Activated CD4-positive, alpha-beta T cell treated with anti-CD3 and anti-CD28 coated beads for 36 hours (primary cell): Measurements from ENCODE around the gene DSEL. TPM values are rescaled to one million over a fixed set of nuclear protein-coding genes. Genes with fewer than 3 reads are reported as not detected.
A peak's percentile ranks its signal among the peaks of the same experiment; 100 is the strongest.

Experiments used
- ATAC-seq: fragments of 200-7000 bp; cut with Tn5 transposase; one replicate; pipeline ENCODE4 v1.10.0; 2021; ENCODE audit warnings: mild to moderate bottlenecking, moderate library complexity
- CTCF ChIA-PET: fragments of 350-600 bp; sonication (Branson Sonifier 250); formaldehyde crosslinking; loops from one replicate; lab custom pipeline; 2021; ENCODE audit warnings: antibody characterized with exemption; lab: Charles Lee
- POLR2A ChIA-PET: fragments of 350-600 bp; sonication (Branson Sonifier 250); formaldehyde crosslinking; loops from one replicate; lab custom pipeline; 2021; ENCODE audit warnings: antibody characterized with exemption, inconsistent platforms; lab: Charles Lee
- DNase-seq: peaks from one replicate; pipeline ENCODE4 v3.0.0-alpha.2; 2020
- H3K27ac Mint-ChIP-seq: one replicate; pipeline ENCODE4 v1.8.0; 2021; ENCODE audit warnings: mixed read lengths
- H3K27me3 Mint-ChIP-seq: one replicate; pipeline ENCODE4 v1.8.0; 2021; ENCODE audit warnings: mixed read lengths
- H3K36me3 Mint-ChIP-seq: one replicate; pipeline ENCODE4 v1.8.0; 2021; ENCODE audit warnings: low read depth, mixed read lengths
- H3K4me1 Mint-ChIP-seq: one replicate; pipeline ENCODE4 v1.8.0; 2021; ENCODE audit warnings: mixed read lengths
- H3K4me3 Mint-ChIP-seq: one replicate; pipeline ENCODE4 v1.8.0; 2021; ENCODE audit warnings: mild to moderate bottlenecking, moderate library complexity, mixed read lengths
- H3K9me3 Mint-ChIP-seq: one replicate; pipeline ENCODE4 v1.8.0; 2021; ENCODE audit warnings: low read depth, mixed read lengths
- intact Hi-C, 2 experiments: fragments of 100-400 bp; cut with DNase I in 1 of 2; cut with micrococcal nuclease in 1 of 2; formaldehyde crosslinking; loops; one replicate each; pipeline versions ENCODE4 v1.14.2 to v1.15.1; 2022 to 2024; cut with DNase I, micrococcal nuclease
- total RNA-seq, 2 experiments: library from RNA; stranded (reverse); gene quantifications; one replicate each; pipeline ENCODE4 v1.2.3, GENCODE V29; 2021

DSEL gene
- total RNA-seq, result under 1 TPM; 0.04 to 0.09 TPM

GRCh38 chr18:67516539-67517443 is at the start of gene DSEL:
DSEL (minus strand) TSS chr18:67516720; CDS start chr18:67514608, 2,112 bp downstream.
- POLR2A ChIA-PET, result no interaction called here
- intact Hi-C loops, result loop anchor here (1.0 to 10.0 kb wide), 5 partner anchors 154 to 1199 kb away; partner anchors contain the start of gene TMX3 (in 2 of the 2)
- H3K9me3 Mint-ChIP-seq, result no peaks in the 10 kb centered on the region
- H3K4me1 Mint-ChIP-seq, result peaks cover 16% of the 10 kb centered on the region
- ATAC-seq (peak; percentile 99), DNase-seq (peak; percentile 99)
- peak within 1 kb of the TSS; percentile 90 for H3K4me3 Mint-ChIP-seq
- H3K27me3 Mint-ChIP-seq, result peaks cover 17% of the 10 kb centered on the region
- H3K27ac Mint-ChIP-seq, result peak within 1 kb of the TSS; percentile 63
- no peaks in the 10 kb centered on the region for H3K36me3 Mint-ChIP-seq
- CTCF ChIA-PET, result interaction anchor here (0.7 to 1.3 kb wide), 3 partner anchors 8 to 13 kb away, joined by 3 read pairs; no protein-coding TSS in a partner anchor

DNA sequence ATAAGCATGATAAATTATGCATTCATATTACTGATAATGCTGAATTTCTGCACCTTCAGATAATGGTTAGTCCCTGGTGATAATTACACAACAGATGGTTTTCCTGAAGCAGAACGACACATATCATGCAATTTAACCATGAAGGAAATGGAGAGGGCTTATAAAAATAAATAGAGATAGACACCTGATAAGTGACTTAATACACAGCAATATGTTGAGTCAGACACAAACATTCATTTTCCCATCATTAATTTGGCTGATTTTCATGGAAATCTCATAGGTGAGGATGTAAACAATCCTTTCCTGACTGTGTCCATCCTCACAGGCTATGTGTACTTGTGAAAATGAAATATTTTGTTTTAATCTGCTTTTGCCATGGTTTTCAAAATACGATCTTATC is 36.9 kb upstream of the DSEL start:
- no peak for ATAC-seq
- CTCF ChIA-PET, result no interaction called here

GRCh38 chr18:67550872-67551520 is 34.5 kb upstream of the DSEL start:
- Mint-ChIP-seq H3K9me3 (no peaks in the 10 kb centered on the region), H3K27ac (no peak overlapping the region), H3K36me3 (no peaks in the 10 kb centered on the region), H3K4me1 (no peaks in the 10 kb centered on the region), H3K4me3 (no peak overlapping the region), H3K27me3 (no peaks in the 10 kb centered on the region)
- no peak for DNase-seq
- no peak for ATAC-seq
- POLR2A ChIA-PET, result no interaction called here
- CTCF ChIA-PET, result interaction anchor here (0.6 kb wide), 1 partner anchor 482 kb away, joined by 4 read pairs; no protein-coding TSS in a partner anchor
- intact Hi-C loops, result no loop called here

More for the DNA sequence above, 36.9 kb upstream of the DSEL start:
- Mint-ChIP-seq H3K36me3 (no peaks in the 10 kb centered on the region), H3K4me1 (no peaks in the 10 kb centered on the region), H3K9me3 (no peaks in the 10 kb centered on the region), H3K27ac (no peak overlapping the region), H3K27me3 (peaks cover 3% of the 10 kb centered on the region), H3K4me3 (no peak overlapping the region)
- POLR2A ChIA-PET, result no interaction called here
- intact Hi-C loops, result no loop called here
- DNase-seq, result no peak

GRCh38 chr18:67549946-67550345 is 33.4 kb upstream of the DSEL start:
- no peak overlapping the region for H3K4me3 Mint-ChIP-seq
- H3K9me3 Mint-ChIP-seq, result no peaks in the 10 kb centered on the region
- no peaks in the 10 kb centered on the region for H3K27me3 Mint-ChIP-seq
- POLR2A ChIA-PET, result no interaction called here
- no peak for DNase-seq
- no peak for ATAC-seq
- H3K4me1 Mint-ChIP-seq, result no peaks in the 10 kb centered on the region
- no peak overlapping the region for H3K27ac Mint-ChIP-seq
- CTCF ChIA-PET, result no interaction called here
- H3K36me3 Mint-ChIP-seq, result no peaks in the 10 kb centered on the region
- intact Hi-C loops, result no loop called here

GRCh38 chr18:67545681-67546080 is 29.2 kb upstream of the DSEL start:
- intact Hi-C loops, result no loop called here
- no peak for ATAC-seq
- POLR2A ChIA-PET, result no interaction called here

GRCh38 chr18:67540559-67540958 is 24.0 kb upstream of the DSEL start:
- DNase-seq, result no peak

More at GRCh38 chr18:67545681-67546080, 29.2 kb upstream of the DSEL start:
- Mint-ChIP-seq H3K36me3 (no peaks in the 10 kb centered on the region), H3K4me3 (no peak overlapping the region), H3K27ac (no peak overlapping the region), H3K4me1 (no peaks in the 10 kb centered on the region), H3K9me3 (no peaks in the 10 kb centered on the region), H3K27me3 (peaks cover 3% of the 10 kb centered on the region)
- CTCF ChIA-PET, result no interaction called here
- no peak for DNase-seq

GRCh38 chr18:67531929-67532328 is 15.4 kb upstream of the DSEL start:
- ChIA-PET POLR2A (no interaction called here), CTCF (no interaction called here)
- H3K36me3 Mint-ChIP-seq, result no peaks in the 10 kb centered on the region
- H3K9me3 Mint-ChIP-seq, result no peaks in the 10 kb centered on the region
- no peak overlapping the region for H3K4me3 Mint-ChIP-seq
- H3K27ac Mint-ChIP-seq, result no peak overlapping the region
- ATAC-seq (no peak), DNase-seq (no peak)
- intact Hi-C loops, result no loop called here
- H3K27me3 Mint-ChIP-seq, result peaks cover 11% of the 10 kb centered on the region
- no peaks in the 10 kb centered on the region for H3K4me1 Mint-ChIP-seq

More at GRCh38 chr18:67540559-67540958, 24.0 kb upstream of the DSEL start:
- ATAC-seq, result no peak
- POLR2A ChIA-PET, result no interaction called here
- CTCF ChIA-PET, result no interaction called here
- Mint-ChIP-seq H3K27ac (no peak overlapping the region), H3K27me3 (peaks cover 3% of the 10 kb centered on the region), H3K36me3 (no peaks in the 10 kb centered on the region), H3K9me3 (no peaks in the 10 kb centered on the region), H3K4me3 (no peak overlapping the region), H3K4me1 (no peaks in the 10 kb centered on the region)
- intact Hi-C loops, result no loop called here

- intact Hi-C loops, result no loop called here
- no peak for DNase-seq
- Mint-ChIP-seq H3K36me3 (no peaks in the 10 kb centered on the region), H3K4me3 (no peak overlapping the region), H3K27me3 (peaks cover 10% of the 10 kb centered on the region), H3K4me1 (no peaks in the 10 kb centered on the region), H3K27ac (no peak overlapping the region), H3K9me3 (no peaks in the 10 kb centered on the region)
- ChIA-PET POLR2A (no interaction called here), CTCF (interaction anchor here (0.6 to 1.3 kb wide), 2 partner anchors 9 to 172 kb away, joined by 3 read pairs; partner anchors contain the start of gene DSEL)
- ATAC-seq, result no peak
These were observed 9.0 kb upstream of the DSEL start for GRCh38 chr18:67525328-67526099.

DNA sequence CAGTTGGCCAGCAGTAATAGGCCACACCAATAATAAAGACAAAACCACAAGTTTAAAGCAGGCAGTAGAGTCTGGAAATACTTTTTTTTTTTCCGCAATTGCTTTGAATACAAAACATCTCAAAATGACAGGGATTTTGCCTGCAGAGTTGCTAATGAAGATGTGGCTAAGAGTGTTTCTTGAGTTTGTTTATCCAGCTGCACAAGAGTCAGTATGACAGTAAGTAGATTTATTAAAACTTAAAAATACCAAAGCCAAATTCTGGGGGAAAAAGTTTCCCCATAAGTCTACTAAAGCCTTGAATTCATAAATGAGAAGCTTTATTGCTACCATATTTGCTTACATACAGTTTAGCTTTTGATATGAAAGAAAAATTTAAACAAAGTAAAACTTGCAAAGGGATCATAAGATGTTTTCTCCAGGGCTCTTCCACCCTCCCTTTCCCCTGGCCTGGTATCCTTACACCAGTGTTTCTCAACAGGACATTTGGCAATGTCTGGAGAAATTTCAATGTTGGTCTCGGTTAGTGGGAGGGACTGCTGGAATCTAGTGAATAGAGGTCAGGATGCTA is 3.9 kb upstream of the DSEL start:
- POLR2A ChIA-PET, result no interaction called here

DNA sequence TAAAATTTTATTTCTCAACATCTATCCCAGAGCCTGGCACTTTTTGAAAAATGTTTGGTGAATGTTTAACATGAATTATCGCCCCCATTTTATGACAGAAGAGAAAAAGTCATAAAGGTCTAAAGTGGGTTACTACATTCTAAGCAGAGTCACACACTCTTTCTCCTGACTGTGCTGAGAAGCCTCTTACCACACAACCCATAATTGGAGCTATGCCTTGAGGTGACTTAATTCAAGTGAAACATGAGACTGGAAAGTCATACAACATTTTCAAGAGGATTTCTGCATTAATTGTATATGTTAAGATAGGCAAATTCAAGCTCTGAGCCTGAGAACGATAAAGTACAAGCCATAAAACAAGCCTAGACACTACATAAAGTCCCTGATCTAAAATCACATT is 3.1 kb upstream of the DSEL start:
- intact Hi-C loops, result loop anchor here (5.0 to 10.0 kb wide), 2 partner anchors 157 to 1195 kb away; partner anchors contain the start of gene TMX3 (in 1 of the 2)
- Mint-ChIP-seq H3K4me3 (no peak overlapping the region), H3K27ac (no peak overlapping the region), H3K36me3 (no peaks in the 10 kb centered on the region), H3K27me3 (peaks cover 21% of the 10 kb centered on the region), H3K4me1 (peaks cover 16% of the 10 kb centered on the region), H3K9me3 (no peaks in the 10 kb centered on the region)
- no peak for DNase-seq
- no peak for ATAC-seq
- POLR2A ChIA-PET, result no interaction called here
- CTCF ChIA-PET, result no interaction called here

More for the DNA sequence above, 3.9 kb upstream of the DSEL start:
- DNase-seq (no peak), ATAC-seq (no peak)
- Mint-ChIP-seq H3K9me3 (no peaks in the 10 kb centered on the region), H3K4me1 (peaks cover 13% of the 10 kb centered on the region), H3K4me3 (no peak overlapping the region), H3K27ac (no peak overlapping the region), H3K27me3 (peaks cover 17% of the 10 kb centered on the region), H3K36me3 (no peaks in the 10 kb centered on the region)
- CTCF ChIA-PET, result interaction anchor here (0.8 kb wide), 1 partner anchor 942 kb away, joined by 3 read pairs; no protein-coding TSS in a partner anchor
- intact Hi-C loops, result no loop called here

DNA sequence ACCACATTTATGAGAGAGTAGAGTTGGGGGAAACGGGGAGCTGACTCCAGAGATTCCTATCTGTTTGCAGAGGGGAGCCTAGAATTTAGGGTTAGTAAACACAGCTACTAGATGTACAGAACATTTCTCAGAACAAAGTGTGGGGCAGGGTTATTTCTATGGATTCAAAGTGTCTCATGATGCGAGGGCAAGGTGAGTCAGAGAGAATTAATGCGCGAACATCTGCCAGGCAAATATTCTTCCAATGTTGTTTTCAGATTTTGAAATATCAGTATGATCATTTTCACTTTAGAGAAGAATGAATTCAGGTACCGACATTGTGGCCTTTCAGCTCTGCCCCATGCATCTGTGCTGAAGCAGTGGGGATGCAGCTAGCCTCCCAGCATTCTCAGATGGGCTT is 2.0 kb upstream of the DSEL start:
- CTCF ChIA-PET, result no interaction called here
- peaks cover 19% of the 10 kb centered on the region for H3K27me3 Mint-ChIP-seq
- no peaks in the 10 kb centered on the region for H3K36me3 Mint-ChIP-seq
- no peak overlapping the region for H3K4me3 Mint-ChIP-seq
- no peaks in the 10 kb centered on the region for H3K9me3 Mint-ChIP-seq
- ATAC-seq, result no peak
- no peak for DNase-seq
- POLR2A ChIA-PET, result no interaction called here
- intact Hi-C loops, result loop anchor here (5.0 to 10.0 kb wide), 2 partner anchors 156 to 1196 kb away; partner anchors contain the start of gene TMX3 (in 1 of the 2)
- no peak overlapping the region for H3K27ac Mint-ChIP-seq
- H3K4me1 Mint-ChIP-seq, result peaks cover 16% of the 10 kb centered on the region
